ENCODE data around the gene MAZ. TPM values are rescaled to one million over a fixed set of nuclear protein-coding genes. Genes with fewer than 3 reads are reported as not detected.
A peak's percentile ranks its signal among the peaks of the same experiment; 100 is the strongest.

The MAZ gene
- polyA plus RNA-seq, 3 donors = 14.2 to 137 (median 18.8) TPM

DNA sequence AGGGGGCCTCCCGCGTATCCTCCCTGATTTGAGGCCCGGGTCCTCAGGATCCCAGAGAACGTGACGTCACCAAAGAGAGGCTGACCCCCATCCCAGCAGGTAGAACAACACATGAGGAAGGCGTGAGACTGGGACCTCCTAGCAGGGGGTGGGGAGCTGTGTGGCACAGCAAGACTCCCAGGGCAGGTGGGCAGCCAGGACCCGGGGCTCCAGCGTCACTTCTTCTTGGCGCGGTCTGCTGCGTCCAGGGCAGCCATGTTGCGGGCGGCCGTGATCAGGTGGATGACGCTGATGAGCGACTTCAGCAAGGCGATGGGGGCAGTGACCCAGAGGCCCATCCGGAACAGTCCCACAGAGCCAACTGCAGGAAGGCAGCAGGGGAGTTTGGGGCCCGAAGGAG, 52.6 kb downstream of the MAZ start:
- Mint-ChIP-seq H3K27ac (peak overlapping the region in 1 of 7 donors; percentile 66), H3K9me3 (peaks cover 0 to 2% (median 0%) of the 10 kb centered on the region in 7 donors), H3K4me3 (no peak overlapping the region), H3K4me1 (peaks cover 23% of the 10 kb centered on the region), H3K27me3 (ENCODE audit: low read depth in 3 of 3) (peaks cover 0 to 3% (median 2%) of the 10 kb centered on the region in 3 donors), H3K36me3 (peaks cover 33 to 40% of the 10 kb centered on the region in 2 donors)
- H3K9ac ChIP-seq (ENCODE audit: insufficient read depth, low read length, poor library complexity, severe bottlenecking) = no peak overlapping the region
- H2AFZ ChIP-seq (ENCODE audit: insufficient read depth, low read depth, low read length, poor library complexity, severe bottlenecking) = no peak overlapping the region
- no peaks in the 10 kb centered on the region for H3K9me3 ChIP-seq (replicated peaks in 1 of 2; ENCODE audit: control insufficient read depth in 1 of 2, insufficient read depth in 1 of 2, low read length in 2 of 2)
- peaks cover 23% of the 10 kb centered on the region for H3K79me2 ChIP-seq (ENCODE audit: insufficient read depth, low read length)
- peaks cover 13 to 24% of the 10 kb centered on the region in 2 donors for H3K4me1 ChIP-seq (ENCODE audit: control insufficient read depth in 1 of 2, insufficient read depth in 2 of 2, low read length in 2 of 2)
- no peak for DNase-seq
- H4K20me1 ChIP-seq (ENCODE audit: insufficient read depth, low read length) = peaks cover 23% of the 10 kb centered on the region
- intact Hi-C loops (cut with micrococcal nuclease) = no loop called here
- H3K36me3 ChIP-seq (replicated peaks in 1 of 2; ENCODE audit: control insufficient read depth in 1 of 2, insufficient read depth in 2 of 2, low read length in 2 of 2) = peaks cover 30 to 34% of the 10 kb centered on the region in 2 donors
- no peak overlapping the region for H3K4me2 ChIP-seq (replicated peaks; ENCODE audit: extremely low read depth, low read length, poor library complexity, severe bottlenecking)
- 95% methylated on average over 17 of the region's 19 CpGs for WGBS (ENCODE audit: insufficient coverage)
- H3K27ac ChIP-seq (ENCODE audit: low read depth in 1 of 2, low read length in 2 of 2) = no peak overlapping the region
- H3K27me3 ChIP-seq (ENCODE audit: control insufficient read depth in 2 of 2, insufficient read depth in 2 of 2, low read length in 2 of 2) = no peaks in the 10 kb centered on the region
- no peak overlapping the region for H3K4me3 ChIP-seq (replicated peaks in 1 of 3; ENCODE audit: low read depth in 2 of 3, low read length in 3 of 3)
- TF ChIP-seq, protein P1, sequence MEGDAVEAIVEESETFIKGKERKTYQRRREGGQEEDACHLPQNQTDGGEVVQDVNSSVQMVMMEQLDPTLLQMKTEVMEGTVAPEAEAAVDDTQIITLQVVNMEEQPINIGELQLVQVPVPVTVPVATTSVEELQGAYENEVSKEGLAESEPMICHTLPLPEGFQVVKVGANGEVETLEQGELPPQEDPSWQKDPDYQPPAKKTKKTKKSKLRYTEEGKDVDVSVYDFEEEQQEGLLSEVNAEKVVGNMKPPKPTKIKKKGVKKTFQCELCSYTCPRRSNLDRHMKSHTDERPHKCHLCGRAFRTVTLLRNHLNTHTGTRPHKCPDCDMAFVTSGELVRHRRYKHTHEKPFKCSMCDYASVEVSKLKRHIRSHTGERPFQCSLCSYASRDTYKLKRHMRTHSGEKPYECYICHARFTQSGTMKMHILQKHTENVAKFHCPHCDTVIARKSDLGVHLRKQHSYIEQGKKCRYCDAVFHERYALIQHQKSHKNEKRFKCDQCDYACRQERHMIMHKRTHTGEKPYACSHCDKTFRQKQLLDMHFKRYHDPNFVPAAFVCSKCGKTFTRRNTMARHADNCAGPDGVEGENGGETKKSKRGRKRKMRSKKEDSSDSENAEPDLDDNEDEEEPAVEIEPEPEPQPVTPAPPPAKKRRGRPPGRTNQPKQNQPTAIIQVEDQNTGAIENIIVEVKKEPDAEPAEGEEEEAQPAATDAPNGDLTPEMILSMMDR (IDR thresholded peaks at IDR 0.05) = no peak

DNA sequence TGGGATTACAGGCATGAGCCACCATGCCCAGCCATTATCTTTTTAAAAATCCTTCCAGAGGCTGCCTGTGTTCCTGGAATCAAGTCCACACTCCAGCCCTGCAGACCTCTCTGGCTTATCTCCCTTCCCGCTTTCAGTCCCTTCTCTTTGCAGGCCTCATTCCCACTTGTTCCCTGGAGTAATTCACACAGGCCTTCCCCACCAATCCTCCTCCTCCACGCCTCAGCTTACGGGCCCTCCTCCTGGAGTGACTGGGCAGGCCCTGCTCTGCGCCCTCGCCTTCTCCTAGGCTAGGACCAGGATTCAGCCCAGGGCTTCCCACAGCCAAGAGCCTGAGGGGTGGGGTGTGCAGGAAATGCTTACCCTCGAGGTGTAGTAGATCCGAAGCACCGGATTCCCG, 53.9 kb downstream of the MAZ start:
- H3K4me3 Mint-ChIP-seq = no peak overlapping the region
- TF ChIP-seq, protein P1 (IDR thresholded peaks at IDR 0.05) = no peak
- peaks cover 23% of the 10 kb centered on the region for H4K20me1 ChIP-seq (ENCODE audit: insufficient read depth, low read length)
- H3K9me3 Mint-ChIP-seq = peaks cover 0 to 2% (median 0%) of the 10 kb centered on the region in 7 donors
- H3K9me3 ChIP-seq (replicated peaks in 1 of 2; ENCODE audit: control insufficient read depth in 1 of 2, insufficient read depth in 1 of 2, low read length in 2 of 2) = no peaks in the 10 kb centered on the region
- no peaks in the 10 kb centered on the region for H3K27me3 ChIP-seq (ENCODE audit: control insufficient read depth in 2 of 2, insufficient read depth in 2 of 2, low read length in 2 of 2)
- H3K79me2 ChIP-seq (ENCODE audit: insufficient read depth, low read length) = peaks cover 23% of the 10 kb centered on the region
- 98% methylated on average over 5 of the region's 9 CpGs for WGBS (ENCODE audit: insufficient coverage)
- H3K4me2 ChIP-seq (replicated peaks; ENCODE audit: extremely low read depth, low read length, poor library complexity, severe bottlenecking) = no peak overlapping the region
- H3K4me3 ChIP-seq (replicated peaks in 1 of 3; ENCODE audit: low read depth in 2 of 3, low read length in 3 of 3) = no peak overlapping the region
- peaks cover 33 to 40% of the 10 kb centered on the region in 2 donors for H3K36me3 Mint-ChIP-seq
- no peak overlapping the region for H2AFZ ChIP-seq (ENCODE audit: insufficient read depth, low read depth, low read length, poor library complexity, severe bottlenecking)
- H3K36me3 ChIP-seq (replicated peaks in 1 of 2; ENCODE audit: control insufficient read depth in 1 of 2, insufficient read depth in 2 of 2, low read length in 2 of 2) = peaks cover 30 to 34% of the 10 kb centered on the region in 2 donors
- H3K4me1 Mint-ChIP-seq = peaks cover 23% of the 10 kb centered on the region
- intact Hi-C loops (cut with micrococcal nuclease) = loop anchor here (5.0 to 10.0 kb wide), 4 partner anchors 38 to 115 kb away; partner anchors contain the start of genes KCTD13 (in 1 of the 2), MVP (in 1 of the 2), PAGR1 (in 1 of the 2) and TAOK2 (in 1 of the 2)
- peaks cover 13 to 24% of the 10 kb centered on the region in 2 donors for H3K4me1 ChIP-seq (ENCODE audit: control insufficient read depth in 1 of 2, insufficient read depth in 2 of 2, low read length in 2 of 2)
- H3K27ac ChIP-seq (ENCODE audit: low read depth in 1 of 2, low read length in 2 of 2) = no peak overlapping the region
- DNase-seq = no peak
- H3K9ac ChIP-seq (ENCODE audit: insufficient read depth, low read length, poor library complexity, severe bottlenecking) = no peak overlapping the region
- H3K27ac Mint-ChIP-seq = no peak overlapping the region
- H3K27me3 Mint-ChIP-seq (ENCODE audit: low read depth in 3 of 3) = peaks cover 0 to 3% (median 2%) of the 10 kb centered on the region in 3 donors

Small RNA genes within 50 kb of the gene (small RNA-seq; reads per million reads assigned to genes)
- not detected for gene AC009133.6 (ENCODE audit: insufficient read length, low read depth)
- gene AC120114.4 (ENCODE audit: insufficient read length, low read depth) = not detected

Other genes with a start within 250 kb of the MAZ start
- 10 to 100 TPM; 42.4 to 71.0 (median 46.6) TPM for gene SPN, start 143.3 kb upstream of the MAZ start, polyA plus RNA-seq
- gene QPRT, start 127.3 kb upstream of the MAZ start, polyA plus RNA-seq = 1 to 10 TPM; 2.1 to 4.7 (median 3.9) TPM
- 10 to 100 TPM; 24.6 to 32.0 (median 29.2) TPM for gene C16orf54, start 60.5 kb upstream of the MAZ start, polyA plus RNA-seq
- not detected for gene ZG16, start 28.3 kb upstream of the MAZ start, polyA plus RNA-seq
- 10 to 100 TPM; 22.0 to 46.2 (median 28.9) TPM for gene KIF22, start 15.8 kb upstream of the MAZ start, polyA plus RNA-seq
- gene PRRT2, start 5.7 kb downstream of the MAZ start, polyA plus RNA-seq = under 1 TPM in 1 of 3 donors, not detected in 2; 0.04 TPM
- 10 to 100 TPM; 12.6 to 43.4 (median 36.3) TPM for gene PAGR1, start 9.6 kb downstream of the MAZ start, polyA plus RNA-seq
- 100 to 1,000 TPM; 146 to 274 (median 185) TPM for gene MVP, start 13.9 kb downstream of the MAZ start, polyA plus RNA-seq
- gene CDIPT, start 56.7 kb downstream of the MAZ start, polyA plus RNA-seq = 10 to 100 TPM; 67.2 to 98.8 (median 93.5) TPM
- gene SEZ6L2, start 93.0 kb downstream of the MAZ start, polyA plus RNA-seq = not detected
- gene ASPHD1, start 94.0 kb downstream of the MAZ start, polyA plus RNA-seq = not detected
- 10 to 100 TPM in 1 of 3 donors, 1 to 10 TPM in 2; 4.0 to 36.6 (median 4.7) TPM for gene KCTD13, start 119.7 kb downstream of the MAZ start, polyA plus RNA-seq
- 100 to 1,000 TPM; 157 to 265 (median 227) TPM for gene TMEM219, start 155.6 kb downstream of the MAZ start, polyA plus RNA-seq
- 10 to 100 TPM in 1 of 3 donors, 1 to 10 TPM in 2; 1.1 to 19.2 (median 2.3) TPM for gene TAOK2, start 167.3 kb downstream of the MAZ start, polyA plus RNA-seq
- 1 to 10 TPM; 3.3 to 4.8 (median 3.7) TPM for gene HIRIP3, start 189.1 kb downstream of the MAZ start, polyA plus RNA-seq
- 10 to 100 TPM in 1 of 3 donors, 1 to 10 TPM in 2; 2.8 to 57.6 (median 3.5) TPM for gene INO80E, start 189.7 kb downstream of the MAZ start, polyA plus RNA-seq
- 1 to 10 TPM in 1 of 3 donors, under 1 TPM in 2; 0.23 to 3.7 (median 0.66) TPM for gene DOC2A, start 204.5 kb downstream of the MAZ start, polyA plus RNA-seq
- not detected for gene C16orf92, start 216.7 kb downstream of the MAZ start, polyA plus RNA-seq
- not detected for gene TLCD3B, start 224.7 kb downstream of the MAZ start, polyA plus RNA-seq

Data from CD14-positive monocyte (primary cell).